Upper lobe of right lung (tissue), 1 donor: ENCODE results near the gene RALGPS2. TPM values are rescaled to one million over a fixed set of nuclear protein-coding genes. Genes with fewer than 3 reads are reported as not detected.

Experiments
- ATAC-seq: fragments of 200-7000 bp; cut with Tn5 transposase; one replicate; pipeline ENCODE4 v1.9.1; 2020; ENCODE audit warnings: mild to moderate bottlenecking, moderate library complexity
- DNase-seq: peaks from one replicate; pipeline ENCODE4 v3.0.0-alpha.2; 2020
- H3K27ac ChIP-seq: fragments of 200-600 bp; one replicate; pipeline ENCODE4 v1.8.0; 2022
- H3K27me3 ChIP-seq: fragments of 200-600 bp; one replicate; pipeline ENCODE4 v1.8.0; 2022; ENCODE audit warnings: mild to moderate bottlenecking
- H3K36me3 ChIP-seq: fragments of 200-600 bp; one replicate; pipeline ENCODE4 v1.8.0; 2022
- H3K4me1 ChIP-seq: fragments of 200-600 bp; one replicate; pipeline ENCODE4 v1.8.0; 2022
- H3K4me3 ChIP-seq: fragments of 200-600 bp; one replicate; pipeline ENCODE4 v1.8.0; 2022; ENCODE audit warnings: mild to moderate bottlenecking
- H3K9me3 ChIP-seq: fragments of 200-600 bp; one replicate; pipeline ENCODE4 v1.8.0; 2022
- intact Hi-C: fragments of 100-400 bp; cut with DNase I; formaldehyde crosslinking; loops from one replicate; pipeline ENCODE4 v1.11.0; 2022
- total RNA-seq: library from RNA; stranded (reverse); fragmentation: NEBNext Ultra II Directional; extraction: Animal tissue kit (Norgen Biotek cat#: 25700); gene quantifications from one replicate; pipeline ENCODE4 v1.2.1, GENCODE V29; 2021
- TF ChIP-seq, protein P1 (sequence below): fragments of 200-600 bp; IDR thresholded peaks from one replicate; pipeline ENCODE4 v1.8.0; 2022; ENCODE audit warnings: antibody characterized with exemption
- donor health status: DM: no; HTN: yes; CAD: no; lungs with severe emphysema.

RALGPS2 gene
- total RNA-seq, 1 donor from 2014 or later, result 5.3 TPM

DNA sequence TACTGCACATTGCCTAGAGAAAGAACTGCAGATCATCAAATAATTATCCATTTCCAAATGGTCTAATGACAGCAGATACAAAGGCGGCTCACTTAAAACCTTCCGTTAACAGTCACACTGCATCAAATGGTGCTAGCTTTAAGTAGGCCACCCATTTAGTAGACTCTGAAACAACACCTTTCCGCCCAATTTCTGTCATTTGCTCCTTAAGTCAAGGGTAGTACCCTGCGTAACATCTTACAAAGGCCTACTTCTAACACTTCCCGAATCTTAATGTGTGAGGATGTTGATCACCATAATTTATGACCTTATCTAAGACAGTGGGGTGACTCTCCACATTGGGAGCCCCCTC lies 692 bp upstream of the RALGPS2 start:
- H3K27me3 ChIP-seq, result no peaks in the 10 kb centered on the region
- no peaks in the 10 kb centered on the region for H3K4me1 ChIP-seq
- DNase-seq (no peak), ATAC-seq (no peak)
- TF ChIP-seq, protein P1, sequence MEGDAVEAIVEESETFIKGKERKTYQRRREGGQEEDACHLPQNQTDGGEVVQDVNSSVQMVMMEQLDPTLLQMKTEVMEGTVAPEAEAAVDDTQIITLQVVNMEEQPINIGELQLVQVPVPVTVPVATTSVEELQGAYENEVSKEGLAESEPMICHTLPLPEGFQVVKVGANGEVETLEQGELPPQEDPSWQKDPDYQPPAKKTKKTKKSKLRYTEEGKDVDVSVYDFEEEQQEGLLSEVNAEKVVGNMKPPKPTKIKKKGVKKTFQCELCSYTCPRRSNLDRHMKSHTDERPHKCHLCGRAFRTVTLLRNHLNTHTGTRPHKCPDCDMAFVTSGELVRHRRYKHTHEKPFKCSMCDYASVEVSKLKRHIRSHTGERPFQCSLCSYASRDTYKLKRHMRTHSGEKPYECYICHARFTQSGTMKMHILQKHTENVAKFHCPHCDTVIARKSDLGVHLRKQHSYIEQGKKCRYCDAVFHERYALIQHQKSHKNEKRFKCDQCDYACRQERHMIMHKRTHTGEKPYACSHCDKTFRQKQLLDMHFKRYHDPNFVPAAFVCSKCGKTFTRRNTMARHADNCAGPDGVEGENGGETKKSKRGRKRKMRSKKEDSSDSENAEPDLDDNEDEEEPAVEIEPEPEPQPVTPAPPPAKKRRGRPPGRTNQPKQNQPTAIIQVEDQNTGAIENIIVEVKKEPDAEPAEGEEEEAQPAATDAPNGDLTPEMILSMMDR, result no peak
- H3K9me3 ChIP-seq, result no peaks in the 10 kb centered on the region
- H3K36me3 ChIP-seq, result no peaks in the 10 kb centered on the region
- no peak overlapping the region for H3K27ac ChIP-seq
- H3K4me3 ChIP-seq, result peak overlapping the region; percentile 79
- intact Hi-C loops, result no loop called here

DNA sequence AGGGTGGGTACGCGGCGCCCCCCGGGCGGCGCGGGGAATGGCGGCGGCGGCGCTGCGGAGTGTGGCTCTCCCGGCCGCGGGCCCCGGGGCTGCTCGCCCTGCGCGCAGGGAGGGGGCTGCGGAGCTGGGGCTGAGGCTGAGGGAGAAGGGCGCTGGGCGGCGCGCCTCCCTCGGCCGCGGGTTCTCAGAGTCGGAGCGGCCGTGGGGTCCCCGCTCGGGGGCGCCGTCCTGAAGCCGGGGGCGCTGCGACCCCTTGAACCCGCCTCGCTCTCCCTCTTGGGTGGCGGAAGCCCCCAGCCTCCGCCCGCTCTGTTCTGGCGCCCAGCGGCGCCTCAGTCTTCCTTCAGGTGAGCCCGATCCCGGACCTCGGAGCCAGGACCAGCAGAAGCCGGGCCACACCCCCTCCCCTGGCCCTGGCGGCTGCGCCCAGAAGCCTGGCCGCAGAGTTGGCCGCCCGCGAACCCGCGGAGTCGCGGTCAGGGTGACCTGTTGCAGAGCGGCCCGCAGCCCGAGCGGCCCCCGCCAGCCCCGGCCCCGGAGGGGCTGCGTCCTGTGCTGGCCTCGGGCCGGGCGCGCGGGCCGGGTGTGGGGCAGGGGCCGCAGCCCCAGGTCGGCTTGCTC lies 532 bp downstream of the RALGPS2 start:
- H3K4me1 ChIP-seq, result no peaks in the 10 kb centered on the region
- ATAC-seq, result peak; percentile 77
- H3K9me3 ChIP-seq, result no peaks in the 10 kb centered on the region
- no peaks in the 10 kb centered on the region for H3K36me3 ChIP-seq
- no peaks in the 10 kb centered on the region for H3K27me3 ChIP-seq
- intact Hi-C loops, result no loop called here
- peak overlapping the region; percentile 67 for H3K27ac ChIP-seq
- DNase-seq, result peak; percentile 79
- peak overlapping the region; percentile 79 for H3K4me3 ChIP-seq
- TF ChIP-seq, protein P1, result no peak

DNA sequence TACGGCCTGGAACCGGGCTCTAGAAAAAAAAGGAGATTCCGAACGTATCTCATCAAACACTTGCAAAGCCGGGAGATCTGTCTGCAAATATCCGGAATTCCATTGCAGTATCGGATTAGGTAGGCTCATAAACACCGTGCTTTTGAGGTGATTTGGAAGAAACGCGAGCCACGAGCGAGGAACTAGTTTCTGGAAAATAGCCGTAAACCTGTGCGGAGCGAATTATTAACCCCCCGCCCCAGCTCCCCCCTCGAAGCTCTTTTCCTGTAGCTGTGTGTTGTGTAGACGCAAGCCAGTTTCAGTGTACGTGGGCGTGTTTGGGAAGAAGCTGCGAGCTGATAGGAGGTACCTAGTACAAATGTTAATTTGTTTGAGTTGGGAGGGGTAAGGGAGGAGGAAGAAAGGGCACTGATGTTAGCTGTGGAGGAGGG lies 1.1 kb downstream of the RALGPS2 start:
- ATAC-seq, result peak; percentile 89
- intact Hi-C loops, result no loop called here

DNA sequence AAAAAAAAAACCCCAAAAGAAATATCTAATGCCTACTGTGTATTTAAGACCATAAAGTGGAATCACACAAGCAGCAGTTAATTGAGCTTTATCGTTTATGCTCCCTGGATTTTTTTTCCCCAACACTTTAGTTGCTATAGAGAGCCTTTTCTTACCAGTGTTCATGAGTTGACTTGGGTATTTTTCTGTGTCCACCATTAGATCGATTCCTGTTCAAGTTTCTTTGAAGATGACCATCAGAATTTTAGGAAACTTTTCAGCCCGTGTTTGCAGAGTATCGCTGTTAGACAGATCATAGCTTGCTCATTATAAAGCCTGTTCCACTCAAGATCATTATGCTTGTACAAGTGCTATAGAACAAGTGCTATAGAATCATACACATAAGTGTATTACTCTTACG lies 1.5 kb downstream of the RALGPS2 start:
- H3K9me3 ChIP-seq, result no peaks in the 10 kb centered on the region
- TF ChIP-seq, protein P1, result no peak
- DNase-seq (no peak), ATAC-seq (no peak)
- no peaks in the 10 kb centered on the region for H3K36me3 ChIP-seq
- no peaks in the 10 kb centered on the region for H3K4me1 ChIP-seq
- H3K27me3 ChIP-seq, result no peaks in the 10 kb centered on the region
- intact Hi-C loops, result no loop called here
- H3K27ac ChIP-seq, result no peak overlapping the region
- peak overlapping the region; percentile 79 for H3K4me3 ChIP-seq

More for the DNA sequence above, 1.1 kb downstream of the RALGPS2 start:
- peak; percentile 81 for DNase-seq
- Histone ChIP-seq H3K27me3 (no peaks in the 10 kb centered on the region), H3K4me1 (no peaks in the 10 kb centered on the region), H3K27ac (peak overlapping the region; percentile 67), H3K36me3 (no peaks in the 10 kb centered on the region), H3K9me3 (no peaks in the 10 kb centered on the region), H3K4me3 (peak overlapping the region; percentile 79)
- TF ChIP-seq, protein P1, result no peak

DNA sequence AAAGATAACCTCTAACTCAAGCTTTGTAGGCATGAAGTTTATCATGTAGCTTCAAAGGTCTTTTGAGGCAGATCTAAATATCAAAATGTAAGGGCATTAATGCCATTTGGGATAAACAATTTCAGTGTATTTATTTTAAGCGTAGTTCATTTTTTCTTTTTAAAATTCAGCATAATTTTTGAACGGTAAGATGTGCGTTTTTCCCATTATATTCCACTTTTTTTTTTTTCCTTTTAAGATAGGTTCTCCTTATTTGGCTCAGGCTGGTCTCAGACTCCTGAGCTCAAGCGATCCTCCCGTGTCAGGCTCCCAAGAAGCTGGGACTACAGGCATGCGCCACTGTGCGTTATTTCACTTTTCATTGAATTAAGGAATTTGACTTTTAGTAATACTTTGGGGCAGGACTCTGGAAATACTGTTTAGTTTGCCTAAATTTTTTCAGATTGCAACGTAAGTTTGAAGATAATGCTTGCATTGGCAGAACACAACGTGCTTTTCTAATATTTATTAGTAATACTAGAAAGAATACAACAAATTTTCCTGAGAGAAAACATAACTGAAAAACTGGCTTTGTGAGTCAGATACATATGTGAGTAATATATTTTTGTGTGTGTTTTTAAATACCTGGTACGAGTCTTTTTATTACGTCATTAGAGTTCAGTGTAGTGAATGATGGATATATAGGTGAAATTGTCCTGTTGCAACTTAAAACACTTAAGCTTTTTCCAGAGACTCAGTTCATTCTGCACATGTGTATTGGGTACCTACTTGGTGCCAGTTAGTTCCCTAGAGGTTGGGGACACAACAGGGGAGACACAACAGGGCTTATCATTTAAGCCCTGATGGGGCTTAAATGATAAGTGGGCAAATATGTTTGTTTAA lies 2.2 kb downstream of the RALGPS2 start:
- Histone ChIP-seq H3K4me3 (no peak overlapping the region), H3K27me3 (no peaks in the 10 kb centered on the region), H3K36me3 (no peaks in the 10 kb centered on the region), H3K27ac (no peak overlapping the region), H3K9me3 (no peaks in the 10 kb centered on the region), H3K4me1 (no peaks in the 10 kb centered on the region)
- intact Hi-C loops, result no loop called here
- ATAC-seq, result no peak
- TF ChIP-seq, protein P1, result no peak
- DNase-seq, result no peak
